ENCODE measurements around the gene SLC25A30.

The SLC25A30 gene

GRCh38 chr13:45417790-45418534, at the start of gene SLC25A30:
Gene SLC25A30 (minus strand): TSS chr13:45418373. CDS start chr13:45411425, 6,948 bp downstream.
- DNase-seq (ENCODE audit: low spot score): peak; percentile 89

GRCh38 chr13:45466359-45466758, 48.2 kb upstream of the SLC25A30 start:
- DNase-seq (ENCODE audit: low spot score): no peak

GRCh38 chr13:45464687-45465453, 46.7 kb upstream of the SLC25A30 start, which contains the start of gene COG3:
Gene COG3 (plus strand): TSS chr13:45464939. CDS start chr13:45465037, 98 bp downstream.
- DNase-seq (ENCODE audit: low spot score): peak; percentile 96

GRCh38 chr13:45464141-45464686, 46.0 kb upstream of the SLC25A30 start:
- no peak for DNase-seq (ENCODE audit: low spot score)

GRCh38 chr13:45456196-45456972, 38.2 kb upstream of the SLC25A30 start:
- no peak for DNase-seq (ENCODE audit: low spot score)

GRCh38 chr13:45454204-45454603, 36.0 kb upstream of the SLC25A30 start:
- no peak for DNase-seq (ENCODE audit: low spot score)

- DNase-seq (ENCODE audit: low spot score): no peak
These were observed 33.1 kb upstream of the SLC25A30 start for GRCh38 chr13:45451282-45451681.

- no peak for DNase-seq (ENCODE audit: low spot score)
These were observed 30.9 kb upstream of the SLC25A30 start for GRCh38 chr13:45448965-45449559.

- no peak for DNase-seq (ENCODE audit: low spot score)
These were observed 29.0 kb upstream of the SLC25A30 start for GRCh38 chr13:45447050-45447661.

GRCh38 chr13:45446181-45446580, 28.0 kb upstream of the SLC25A30 start:
- DNase-seq (ENCODE audit: low spot score): no peak

GRCh38 chr13:45445053-45445452, 26.9 kb upstream of the SLC25A30 start:
- no peak for DNase-seq (ENCODE audit: low spot score)

- peak; percentile 29 for DNase-seq (ENCODE audit: low spot score)
These were observed 23.5 kb upstream of the SLC25A30 start for GRCh38 chr13:45441633-45442032.

GRCh38 chr13:45439781-45440462, 21.7 kb upstream of the SLC25A30 start:
- DNase-seq (ENCODE audit: low spot score): no peak

GRCh38 chr13:45439008-45439407, 20.8 kb upstream of the SLC25A30 start:
- DNase-seq (ENCODE audit: low spot score): no peak

GRCh38 chr13:45437947-45438346, 19.8 kb upstream of the SLC25A30 start:
- no peak for DNase-seq (ENCODE audit: low spot score)

- no peak for DNase-seq (ENCODE audit: low spot score)
These were observed 18.8 kb upstream of the SLC25A30 start for GRCh38 chr13:45436953-45437352.

- DNase-seq (ENCODE audit: low spot score): no peak
These were observed 18.2 kb upstream of the SLC25A30 start for GRCh38 chr13:45436332-45436731.

GRCh38 chr13:45434556-45435371, 16.6 kb upstream of the SLC25A30 start:
- DNase-seq (ENCODE audit: low spot score): no peak

GRCh38 chr13:45433381-45433790, 15.2 kb upstream of the SLC25A30 start:
- no peak for DNase-seq (ENCODE audit: low spot score)

All from CD4-positive, alpha-beta T cell treated with Interleukin-2 at 100 ng/mL for 4 hours (primary cell).